ENCODE results near the gene PLA2G2E. TPM values are rescaled to one million over a fixed set of nuclear protein-coding genes. Genes with fewer than 3 reads are reported as not detected.

PLA2G2E gene
- total RNA-seq, 1 donor from 2014 or later: not detected

- no peak overlapping the region for H3K4me3 ChIP-seq (ENCODE audit: low read depth, low read length)
- no peaks in the 10 kb centered on the region for H3K27me3 ChIP-seq (ENCODE audit: control insufficient read depth, insufficient read depth, low read length)
- no peaks in the 10 kb centered on the region for H3K36me3 ChIP-seq (ENCODE audit: control insufficient read depth, insufficient read depth, low read length)
- DNase-seq (ENCODE audit: low read depth): peak; percentile 90
- no peak for FAIRE-seq
- peak; percentile 48 for TF ChIP-seq CTCF (IDR thresholded peaks at IDR 0.05; ENCODE audit: insufficient read depth, low read length, severe bottlenecking)
Measured at GRCh38 chr1:19872190-19872589, 51.2 kb downstream of the PLA2G2E start.

Other genes starting within 250 kb of the PLA2G2E start
- 2.6 and 5.9 TPM in 2 replicates for gene TMCO4, start 123.7 kb downstream of the PLA2G2E start, total RNA-seq
- not detected in 2 replicates for gene RNF186, start 108.3 kb downstream of the PLA2G2E start, total RNA-seq
- gene OTUD3, start 41.2 kb downstream of the PLA2G2E start, total RNA-seq: 7.1 and 9.2 TPM in 2 replicates
- gene PLA2G2A, start 56.0 kb upstream of the PLA2G2E start, total RNA-seq: not detected in 2 replicates
- gene PLA2G5, start 146.6 kb upstream of the PLA2G2E start, total RNA-seq: not detected in 2 replicates
- not detected in 2 replicates for gene PLA2G2D, start 195.9 kb upstream of the PLA2G2E start, total RNA-seq
- not detected in 2 replicates for gene PLA2G2F, start 215.7 kb upstream of the PLA2G2E start, total RNA-seq